Measurements from ENCODE around the gene MZB1.

The MZB1 gene

GRCh38 chr5:139408191-139408590 is 18.5 kb upstream of the MZB1 start:
- Histone ChIP-seq H3K27me3 (replicated peaks; ENCODE audit: control insufficient read depth, insufficient read depth, low read length) (no peaks in the 10 kb centered on the region), H3K4me3 (replicated peaks; ENCODE audit: low read depth, low read length) (no peak overlapping the region), H3K36me3 (ENCODE audit: control insufficient read depth, insufficient read depth, low read length) (no peaks in the 10 kb centered on the region)
- no peak for DNase-seq (ENCODE audit: extremely low read depth, insufficient read length)
- TF ChIP-seq, protein P1, sequence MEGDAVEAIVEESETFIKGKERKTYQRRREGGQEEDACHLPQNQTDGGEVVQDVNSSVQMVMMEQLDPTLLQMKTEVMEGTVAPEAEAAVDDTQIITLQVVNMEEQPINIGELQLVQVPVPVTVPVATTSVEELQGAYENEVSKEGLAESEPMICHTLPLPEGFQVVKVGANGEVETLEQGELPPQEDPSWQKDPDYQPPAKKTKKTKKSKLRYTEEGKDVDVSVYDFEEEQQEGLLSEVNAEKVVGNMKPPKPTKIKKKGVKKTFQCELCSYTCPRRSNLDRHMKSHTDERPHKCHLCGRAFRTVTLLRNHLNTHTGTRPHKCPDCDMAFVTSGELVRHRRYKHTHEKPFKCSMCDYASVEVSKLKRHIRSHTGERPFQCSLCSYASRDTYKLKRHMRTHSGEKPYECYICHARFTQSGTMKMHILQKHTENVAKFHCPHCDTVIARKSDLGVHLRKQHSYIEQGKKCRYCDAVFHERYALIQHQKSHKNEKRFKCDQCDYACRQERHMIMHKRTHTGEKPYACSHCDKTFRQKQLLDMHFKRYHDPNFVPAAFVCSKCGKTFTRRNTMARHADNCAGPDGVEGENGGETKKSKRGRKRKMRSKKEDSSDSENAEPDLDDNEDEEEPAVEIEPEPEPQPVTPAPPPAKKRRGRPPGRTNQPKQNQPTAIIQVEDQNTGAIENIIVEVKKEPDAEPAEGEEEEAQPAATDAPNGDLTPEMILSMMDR (IDR thresholded peaks at IDR 0.05; ENCODE audit: insufficient read depth, low read length, poor library complexity, severe bottlenecking): no peak

DNA sequence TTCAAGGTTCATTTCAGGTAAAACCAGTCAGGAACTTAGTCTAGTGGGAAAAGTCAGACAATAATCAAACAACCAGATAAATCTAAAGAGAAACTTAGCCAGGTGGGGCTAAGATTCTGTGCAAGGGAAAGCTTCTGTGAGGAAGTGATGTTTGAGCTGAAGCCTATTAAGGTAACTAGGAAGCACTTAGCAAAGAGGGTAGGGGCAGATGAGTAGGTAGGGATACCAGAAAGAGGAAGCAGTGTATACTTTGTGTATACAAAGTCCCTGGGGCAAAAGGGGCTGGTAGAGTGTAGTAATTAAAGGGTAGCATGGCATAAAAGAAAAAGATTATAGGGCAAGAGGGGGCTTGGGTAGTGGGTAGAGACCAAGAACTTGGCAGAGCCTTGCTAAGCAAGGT is 17.8 kb upstream of the MZB1 start:
- no peak for DNase-seq (ENCODE audit: extremely low read depth, insufficient read length)
- TF ChIP-seq, protein P1 (IDR thresholded peaks at IDR 0.05; ENCODE audit: insufficient read depth, low read length, poor library complexity, severe bottlenecking): no peak
- H3K4me3 ChIP-seq (replicated peaks; ENCODE audit: low read depth, low read length): no peak overlapping the region
- no peaks in the 10 kb centered on the region for H3K36me3 ChIP-seq (ENCODE audit: control insufficient read depth, insufficient read depth, low read length)
- no peaks in the 10 kb centered on the region for H3K27me3 ChIP-seq (replicated peaks; ENCODE audit: control insufficient read depth, insufficient read depth, low read length)

GRCh38 chr5:139406963-139407362 is 17.2 kb upstream of the MZB1 start:
- TF ChIP-seq, protein P1 (IDR thresholded peaks at IDR 0.05; ENCODE audit: insufficient read depth, low read length, poor library complexity, severe bottlenecking): no peak
- no peak overlapping the region for H3K4me3 ChIP-seq (replicated peaks; ENCODE audit: low read depth, low read length)
- DNase-seq (ENCODE audit: extremely low read depth, insufficient read length): no peak

DNA sequence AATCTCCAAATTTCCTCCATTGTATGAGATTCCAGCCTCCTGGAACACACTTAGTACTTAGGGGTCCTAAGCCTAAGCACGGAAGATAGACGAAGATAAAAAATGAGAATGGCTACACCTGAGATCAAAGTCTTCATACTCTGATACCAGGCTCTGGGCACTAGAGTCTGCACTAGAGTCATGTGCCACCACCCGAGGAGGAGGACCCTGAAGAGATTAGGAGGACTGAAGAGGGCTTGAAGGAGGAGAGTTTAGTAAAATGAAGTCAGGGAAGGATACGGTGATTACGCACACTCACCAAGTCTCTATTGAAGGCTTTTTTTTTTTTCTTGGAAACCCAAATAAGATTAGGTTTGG is 14.7 kb upstream of the MZB1 start:
- TF ChIP-seq, protein P1 (IDR thresholded peaks at IDR 0.05; ENCODE audit: insufficient read depth, low read length, poor library complexity, severe bottlenecking): no peak
- DNase-seq (ENCODE audit: extremely low read depth, insufficient read length): no peak

More at GRCh38 chr5:139406963-139407362, 17.2 kb upstream of the MZB1 start:
- no peaks in the 10 kb centered on the region for H3K36me3 ChIP-seq (ENCODE audit: control insufficient read depth, insufficient read depth, low read length)
- H3K27me3 ChIP-seq (replicated peaks; ENCODE audit: control insufficient read depth, insufficient read depth, low read length): no peaks in the 10 kb centered on the region

DNA sequence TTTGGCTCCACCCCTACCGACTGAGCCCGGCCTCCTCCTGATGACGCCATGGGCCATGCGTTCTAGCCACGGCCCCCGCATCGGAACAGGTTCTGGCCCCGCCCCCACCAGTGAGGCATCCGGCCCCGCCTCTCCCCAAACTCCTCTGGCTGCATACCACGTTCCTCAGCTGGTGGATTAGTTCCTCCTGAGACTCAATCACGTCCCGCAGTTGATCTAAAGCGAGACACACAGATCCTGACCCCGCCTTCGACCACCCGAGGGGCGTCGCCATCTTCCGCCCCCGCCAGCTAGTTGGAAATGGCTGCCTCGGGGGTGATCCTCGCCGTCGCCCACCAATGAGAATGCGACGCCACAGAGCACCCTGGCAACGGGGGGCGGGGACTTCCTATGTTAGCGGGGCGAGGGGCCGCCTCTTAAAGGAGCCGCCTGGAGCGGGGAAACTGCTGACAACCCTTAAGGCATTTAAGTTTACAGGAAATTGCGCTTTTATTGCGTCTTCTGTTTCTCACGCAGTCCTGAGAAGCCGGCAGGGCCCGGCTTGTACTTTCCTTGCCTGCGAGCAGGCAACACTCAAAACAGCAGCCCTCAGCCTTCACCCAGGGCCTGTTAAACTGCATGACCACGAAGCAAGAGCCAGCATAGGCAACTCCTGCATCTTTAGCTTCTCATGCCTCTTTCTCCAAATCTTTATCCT is 14.2 kb upstream of the MZB1 start, which contains the start of gene SPATA24:
SPATA24 (minus strand) TSS at position 303 of the 697 bp plus-strand sequence; CDS start at position 274, 29 bp downstream.
- peak; percentile 98 for DNase-seq (ENCODE audit: extremely low read depth, insufficient read length)
- peak within 1 kb of the TSS; percentile 80 for H3K4me3 ChIP-seq (replicated peaks; ENCODE audit: low read depth, low read length)
- TF ChIP-seq, protein P1 (IDR thresholded peaks at IDR 0.05; ENCODE audit: insufficient read depth, low read length, poor library complexity, severe bottlenecking): no peak
- peaks cover 1% of the 10 kb centered on the region; the same call in 1 of the 2 replicates for H3K36me3 ChIP-seq (ENCODE audit: control insufficient read depth, insufficient read depth, low read length)
- no peaks in the 10 kb centered on the region for H3K27me3 ChIP-seq (replicated peaks; ENCODE audit: control insufficient read depth, insufficient read depth, low read length)

More for the DNA sequence above, 14.7 kb upstream of the MZB1 start:
- Histone ChIP-seq H3K4me3 (replicated peaks; ENCODE audit: low read depth, low read length) (peak overlapping the region; percentile 80), H3K27me3 (replicated peaks; ENCODE audit: control insufficient read depth, insufficient read depth, low read length) (no peaks in the 10 kb centered on the region), H3K36me3 (ENCODE audit: control insufficient read depth, insufficient read depth, low read length) (peaks cover 1% of the 10 kb centered on the region; the same call in 1 of the 2 replicates)
